A549 (cell line): ENCODE data around the gene DHRS4. TPM values are rescaled to one million over a fixed set of nuclear protein-coding genes. Genes with fewer than 3 reads are reported as not detected.
"Not testable (repeated sequence)": the region's sequence is repeated elsewhere in the genome, so short reads cannot be mapped to it uniquely, and the experiment has no call there.

Source experiments
- ATAC-seq, 2 experiments: fragments of 200-7000 bp in 1 of 2; fragments of >200 bp in 1 of 2; cut with Nextera tagmentation in 1 of 2; cut with Tn5 transposase in 1 of 2; 3 replicates each; pipeline versions ENCODE4 v1.8.0 to v1.9.1; 2018 to 2020; ENCODE audit warnings: mild to moderate bottlenecking in 1 of 2, moderate library complexity in 1 of 2
- CTCF ChIA-PET: fragments of 300-600 bp; sonication (Branson Sonifier 250); formaldehyde crosslinking; extraction: SDS; loops from one replicate; lab custom pipeline; 2021; ENCODE audit warnings: antibody characterized with exemption, inconsistent platforms; lab: Yijun Ruan, JAX
- POLR2A ChIA-PET: fragments of 350-600 bp; formaldehyde crosslinking; extraction: SDS; loops from one replicate; lab custom pipeline; 2021; ENCODE audit warnings: antibody characterized with exemption, inconsistent platforms; lab: Yijun Ruan, JAX
- DNase-seq, 2 experiments: peaks; one replicate each; pipeline versions ENCODE4 v3.0.0 to v3.0.0-alpha.2; 2011 to 2016; ENCODE audit warnings: low read depth in 1 of 2, low spot score in 1 of 2
- FAIRE-seq: peaks from 2 replicates; lab custom pipeline; 2011; peaks lifted over from hg19 to GRCh38; lab: Jason Lieb, UNC
- H3K27ac ChIP-seq, 2 experiments: fragments of >200 bp; sonication (Bioruptor Twin); formaldehyde crosslinking; 3 replicates each; pipeline ENCODE4 v1.5.1; 2016 to 2017
- H3K4me1 ChIP-seq: fragments of >200 bp; sonication (Bioruptor Twin); formaldehyde crosslinking; 3 replicates; pipeline ENCODE4 v1.6.1; 2016
- H3K4me2 ChIP-seq: fragments of >200 bp; sonication (Bioruptor Twin); formaldehyde crosslinking; 3 replicates; pipeline ENCODE4 v1.6.1; 2016
- H3K4me3 ChIP-seq: fragments of >200 bp; sonication (Bioruptor Twin); formaldehyde crosslinking; 3 replicates; pipeline ENCODE4 v1.5.1; 2016
- H3K9me3 ChIP-seq: fragments of >200 bp; sonication (Bioruptor Twin); formaldehyde crosslinking; 3 replicates; pipeline ENCODE4 v1.6.1; 2016
- EHF ChIP-seq: fragments of 250-450 bp; sonication (Bioruptor Pico); IDR thresholded peaks from 2 replicates; pipeline ENCODE4 v1.5.0; 2020; ENCODE audit warnings: mild to moderate bottlenecking
- ESRRA ChIP-seq: fragments of 150-350 bp; IDR thresholded peaks from 2 replicates; pipeline ENCODE4 v1.6.1; 2014; ENCODE audit warnings: mild to moderate bottlenecking, low read length, borderline replicate concordance
- JUN ChIP-seq, 2 experiments: fragments of >200 bp; sonication (Bioruptor Twin); formaldehyde crosslinking; IDR thresholded peaks; 2 replicates in 1 of 2; 3 replicates in 1 of 2; pipeline ENCODE4 v1.6.1; 2016 to 2017
- KDM5A ChIP-seq: fragments of 200-600 bp; sonication (generic); IDR thresholded peaks from 2 replicates; pipeline ENCODE4 v1.6.1; 2016; ENCODE audit warnings: antibody characterized with exemption, mild to moderate bottlenecking
- MAFK ChIP-seq: fragments of 450-650 bp; IDR thresholded peaks from 2 replicates; pipeline ENCODE4 v1.6.1; 2014; ENCODE audit not compliant: partially characterized antibody
- USF2 ChIP-seq: fragments of 450-650 bp; IDR thresholded peaks from 2 replicates; pipeline ENCODE4 v1.6.1; 2014; ENCODE audit warnings: antibody characterized with exemption
- ZNF302 ChIP-seq: fragments of 250-450 bp; sonication (Bioruptor Pico); IDR thresholded peaks from 2 replicates; pipeline ENCODE4 v1.9.0; 2021; ENCODE audit warnings: inconsistent platforms, mild to moderate bottlenecking, moderate library complexity
- WGBS: methylation state at CpG from one replicate; pipeline ENCODE4 v1.1.6; 2017; ENCODE audit errors: missing lambda C conversion rate; 5-methylcytosine and 5-hydroxymethylcytosine counted together
- polyA plus RNA-seq, 4 experiments: library from polyadenylated mRNA; depleted of rRNA in 3 of 4; stranded (reverse); fragments of >200 nt; fragmentation: RNase III in 1 of 4; extraction: RNeasy Plus Mini Kit Qiagen cat#74134 plus additional on column Dnase treatment in 1 of 4; gene quantifications; 2 replicates in 3 of 4; 3 replicates in 1 of 4; pipeline ENCODE4 v1.2.3, GENCODE V29; 2011 to 2017
- TF ChIP-seq, protein P1 (sequence below): fragments of 150-350 bp; IDR thresholded peaks from 2 replicates; pipeline ENCODE4 v1.6.1; 2014; ENCODE audit warnings: low read depth, mild to moderate bottlenecking, low read length
- TF ChIP-seq, protein P2 (sequence below): fragments of >200 bp; sonication (Bioruptor Twin); formaldehyde crosslinking; IDR thresholded peaks from 2 replicates; pipeline ENCODE4 v1.6.1; 2016

The DHRS4 gene
- polyA plus RNA-seq, 2 of the 4 experiments (the other 2 are of a cell fraction): 28.5 to 64.8 TPM

- CTCF ChIA-PET, H3K4me3 ChIP-seq, H3K9me3 ChIP-seq: not testable (repeated sequence)
Measured at GRCh38 chr14:23969481-23970282, 16.1 kb downstream of the DHRS4 start.

GRCh38 chr14:23970283-23970659 lies 16.7 kb downstream of the DHRS4 start:
- 90% methylated on average over 7 of the region's 15 CpGs for WGBS
- CTCF ChIA-PET, FAIRE-seq, H3K27ac ChIP-seq, H3K4me2 ChIP-seq, H3K4me1 ChIP-seq, POLR2A ChIA-PET, H3K9me3 ChIP-seq, DNase-seq, ATAC-seq, H3K4me3 ChIP-seq: not testable (repeated sequence)

More at GRCh38 chr14:23969481-23970282, 16.1 kb downstream of the DHRS4 start:
- POLR2A ChIA-PET, H3K4me1 ChIP-seq, DNase-seq, FAIRE-seq: not testable (repeated sequence)
- 82% methylated on average over 24 of the region's 61 CpGs for WGBS
- Histone ChIP-seq H3K27ac (peak overlapping the region; percentile 40 to 76; a peak in 3 of 6 replicates), H3K4me2 (peak overlapping the region; percentile 53; the same call in 1 of the 3 replicates)
- ATAC-seq: peak; percentile 74 to 78

GRCh38 chr14:23973178-23973577 lies 19.6 kb downstream of the DHRS4 start:
- FAIRE-seq, H3K4me1 ChIP-seq, ATAC-seq, H3K4me2 ChIP-seq, DNase-seq, H3K27ac ChIP-seq, H3K9me3 ChIP-seq, H3K4me3 ChIP-seq, POLR2A ChIA-PET, CTCF ChIA-PET: not testable (repeated sequence)
- WGBS: 69% methylated on average over 7 of the region's 8 CpGs

GRCh38 chr14:23974041-23974440 lies 20.5 kb downstream of the DHRS4 start:
- POLR2A ChIA-PET, H3K4me2 ChIP-seq, H3K4me3 ChIP-seq, H3K4me1 ChIP-seq, FAIRE-seq, H3K9me3 ChIP-seq, DNase-seq, H3K27ac ChIP-seq, ATAC-seq: not testable (repeated sequence)
- CTCF ChIA-PET: interaction anchor here (0.6 to 2.2 kb wide), 4 partner anchors 40 to 135 kb away, joined by 3 to 12 read pairs (median 5); no protein-coding TSS in a partner anchor

DNA sequence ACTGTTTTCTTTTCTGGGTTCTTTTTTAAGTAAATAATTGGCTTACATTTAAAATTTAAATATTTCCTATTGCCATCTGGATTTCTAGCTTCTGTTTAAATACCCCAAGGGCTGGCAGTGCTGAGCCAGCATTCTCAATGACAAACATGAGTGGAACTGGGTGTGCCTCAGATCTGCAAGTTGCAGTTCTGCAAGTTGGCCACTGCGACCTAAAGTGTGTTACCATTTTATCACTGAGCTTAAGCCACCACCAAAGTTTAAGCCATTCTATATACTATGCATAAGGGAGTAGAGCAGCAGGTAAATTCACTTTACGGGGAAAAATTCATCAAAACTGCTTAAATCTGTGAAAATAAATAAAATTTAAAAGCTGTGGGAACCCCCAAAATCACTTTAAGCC lies 23.6 kb downstream of the DHRS4 start:
- H3K27ac ChIP-seq, H3K4me1 ChIP-seq, FAIRE-seq, POLR2A ChIA-PET, H3K9me3 ChIP-seq, H3K4me3 ChIP-seq, H3K4me2 ChIP-seq: not testable (repeated sequence)
- DNase-seq (peak in 1 of 2 experiments; percentile 40), ATAC-seq (peak; percentile 85 to 91)
- WGBS: 65% methylated on average over 2 of the region's 2 CpGs
- TF ChIP-seq MAFK: peak; percentile 92
- CTCF ChIA-PET: interaction anchor here (0.7 to 0.9 kb wide), 2 partner anchors 109 to 131 kb away, joined by 3 read pairs; no protein-coding TSS in a partner anchor

DNA sequence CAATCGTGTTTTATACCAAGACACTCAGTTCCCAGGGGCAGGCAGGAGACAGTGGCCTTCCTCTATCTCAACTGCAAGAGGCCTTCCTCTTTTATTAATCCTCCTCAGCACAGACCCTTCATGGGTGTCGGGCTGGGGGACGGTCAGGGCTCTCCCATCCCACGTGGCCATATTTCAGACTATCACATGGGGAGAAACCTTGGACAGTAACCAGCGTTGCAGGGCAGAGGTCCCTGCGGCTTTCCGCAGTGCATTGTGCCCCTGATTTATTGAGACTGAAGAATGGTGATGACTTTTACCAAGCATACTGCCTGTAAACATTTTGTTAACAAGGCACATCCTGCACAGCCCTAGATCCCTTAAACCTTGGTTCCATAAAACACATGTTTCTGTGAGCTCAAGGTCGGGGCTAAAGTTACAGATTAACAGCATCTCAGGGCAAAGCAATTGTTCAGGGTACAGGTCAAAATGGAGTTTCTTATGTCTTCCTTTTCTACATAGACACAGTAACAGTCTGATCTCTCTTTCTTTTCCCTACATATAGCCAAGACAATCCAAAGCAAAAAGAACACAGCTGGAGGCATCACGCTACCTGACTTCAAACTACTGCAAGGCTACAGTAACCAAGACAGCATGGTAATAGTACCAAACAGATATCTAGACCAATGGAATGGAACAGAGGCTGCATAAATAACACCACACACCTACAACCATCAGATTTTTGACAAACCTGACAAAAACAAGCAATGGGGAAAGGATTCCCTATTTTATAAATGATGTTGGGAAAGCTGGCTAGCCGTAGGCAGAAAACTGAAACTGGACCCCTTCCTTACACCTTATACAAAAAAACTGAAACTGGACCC lies 28.6 kb downstream of the DHRS4 start:
- POLR2A ChIA-PET, FAIRE-seq, ATAC-seq, H3K4me3 ChIP-seq, H3K27ac ChIP-seq, H3K4me2 ChIP-seq, DNase-seq, H3K9me3 ChIP-seq: not testable (repeated sequence)
- WGBS: 87% methylated on average over 9 of the region's 10 CpGs
- H3K4me1 ChIP-seq: peaks cover 32% of the 10 kb centered on the region
- CTCF ChIA-PET: interaction anchor here (1.5 kb wide), 1 partner anchor 34 kb away, joined by 3 read pairs; no protein-coding TSS in a partner anchor

- Histone ChIP-seq H3K4me1 (peaks cover 41% of the 10 kb centered on the region), H3K27ac (peak overlapping the region; percentile 73 to 79), H3K4me3 (no peak overlapping the region), H3K4me2 (peak overlapping the region; percentile 54), H3K9me3 (no peaks in the 10 kb centered on the region)
- no peak for FAIRE-seq
- WGBS: 21% methylated on average over 4 of the region's 4 CpGs
- DNase-seq: peak; percentile 10 to 70
- ChIA-PET POLR2A (interaction anchor here (0.5 kb wide), 1 partner anchor 130 kb away, joined by 3 read pairs; the partner anchor contains the start of genes DCAF11 and NRL), CTCF (interaction anchor here (0.9 to 1.1 kb wide), 2 partner anchors 72 to 422 kb away, joined by 3 to 4 read pairs; no protein-coding TSS in a partner anchor)
- peak in 1 of 2 experiments; percentile 42; a peak in 2 of 6 replicates for ATAC-seq
- TF ChIP-seq KDM5A: no peak
- TF ChIP-seq USF2: no peak
- no peak for TF ChIP-seq EHF (CRISPR knock-in tag)
- no peak for TF ChIP-seq ZNF302 (CRISPR knock-in tag)
- TF ChIP-seq, protein P1, sequence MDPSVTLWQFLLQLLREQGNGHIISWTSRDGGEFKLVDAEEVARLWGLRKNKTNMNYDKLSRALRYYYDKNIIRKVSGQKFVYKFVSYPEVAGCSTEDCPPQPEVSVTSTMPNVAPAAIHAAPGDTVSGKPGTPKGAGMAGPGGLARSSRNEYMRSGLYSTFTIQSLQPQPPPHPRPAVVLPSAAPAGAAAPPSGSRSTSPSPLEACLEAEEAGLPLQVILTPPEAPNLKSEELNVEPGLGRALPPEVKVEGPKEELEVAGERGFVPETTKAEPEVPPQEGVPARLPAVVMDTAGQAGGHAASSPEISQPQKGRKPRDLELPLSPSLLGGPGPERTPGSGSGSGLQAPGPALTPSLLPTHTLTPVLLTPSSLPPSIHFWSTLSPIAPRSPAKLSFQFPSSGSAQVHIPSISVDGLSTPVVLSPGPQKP: no peak
- TF ChIP-seq, protein P2, sequence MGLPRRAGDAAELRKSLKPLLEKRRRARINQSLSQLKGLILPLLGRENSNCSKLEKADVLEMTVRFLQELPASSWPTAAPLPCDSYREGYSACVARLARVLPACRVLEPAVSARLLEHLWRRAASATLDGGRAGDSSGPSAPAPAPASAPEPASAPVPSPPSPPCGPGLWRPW: 0 out of 2 replicates have a peak, but pooled peaks have one; percentile 23
- TF ChIP-seq ESRRA: no peak
- 0 out of 5 replicates have a peak, but pooled peaks of 1 of the 2 experiments have one; percentile 18 for TF ChIP-seq JUN (IDR thresholded peaks at IDR 0.05)
Measured at GRCh38 chr14:23984891-23985602, 31.5 kb downstream of the DHRS4 start.
